ENCODE measurements around the gene TBC1D13. TPM values are rescaled to one million over a fixed set of nuclear protein-coding genes. Genes with fewer than 3 reads are reported as not detected.
A peak's percentile ranks its signal among the peaks of the same experiment; 100 is the strongest.

TBC1D13 gene
- total RNA-seq, 1 experiment from 2014 or later, result 21.6 TPM

- H3K36me3 Mint-ChIP-seq, result no peaks in the 10 kb centered on the region; the same call in 1 of the 2 replicates
- DNase-seq (ENCODE audit: low spot score), result no peak
Measured at GRCh38 chr9:128771094-128771721, 15.8 kb upstream of the TBC1D13 start.

GRCh38 chr9:128771745-128772519 is 15.1 kb upstream of the TBC1D13 start, which contains the start of gene ZER1:
Gene ZER1, minus strand, starts transcription at chr9:128771927. Its CDS starts 16,362 bp downstream, at chr9:128755565.
- POLR2A ChIA-PET, result interaction anchor here (0.7 kb wide), 1 partner anchor 1661 kb away, joined by 3 read pairs; no protein-coding TSS in a partner anchor
- peak within 1 kb of the TSS; percentile 99 for H3K27ac Mint-ChIP-seq
- peak within 1 kb of the TSS; percentile 95 for H3K4me3 Mint-ChIP-seq
- DNase-seq (ENCODE audit: low spot score), result peak; percentile 92
- no peaks in the 10 kb centered on the region for H3K9me3 Mint-ChIP-seq
- peak; percentile 84 for ATAC-seq
- CTCF ChIA-PET, result interaction anchor here (0.6 to 3.4 kb wide), 8 partner anchors 13 to 256 kb away, joined by 3 to 20 read pairs (median 5); partner anchors contain the start of genes ENDOG and SH3GLB2
- no peaks in the 10 kb centered on the region; the same call in 1 of the 2 replicates for H3K27me3 Mint-ChIP-seq (ENCODE audit: low read depth)
- H3K36me3 Mint-ChIP-seq, result no peaks in the 10 kb centered on the region; the same call in 1 of the 2 replicates
- peaks cover 9% of the 10 kb centered on the region for H3K4me1 Mint-ChIP-seq
- TF ChIP-seq E2F5 (CRISPR knock-in tag; IDR thresholded peaks at IDR 0.05), result no peak; the same call in 1 of the 2 replicates
- no peak for TF ChIP-seq TEAD4 (CRISPR knock-in tag; IDR thresholded peaks at IDR 0.05)
- TF ChIP-seq NR1H2 (CRISPR knock-in tag; IDR thresholded peaks at IDR 0.05), result no peak
- peak; percentile 80; the same call in 1 of the 2 replicates for TF ChIP-seq MYBL2 (CRISPR knock-in tag; IDR thresholded peaks at IDR 0.05)
- peak; percentile 99 for TF ChIP-seq FOXK1 (CRISPR knock-in tag; IDR thresholded peaks at IDR 0.05)
- TF ChIP-seq ATF1 (CRISPR knock-in tag; IDR thresholded peaks at IDR 0.05), result no peak
- TF ChIP-seq GABPB1 (CRISPR knock-in tag; IDR thresholded peaks at IDR 0.05), result peak; percentile 87
- TF ChIP-seq, protein P1, sequence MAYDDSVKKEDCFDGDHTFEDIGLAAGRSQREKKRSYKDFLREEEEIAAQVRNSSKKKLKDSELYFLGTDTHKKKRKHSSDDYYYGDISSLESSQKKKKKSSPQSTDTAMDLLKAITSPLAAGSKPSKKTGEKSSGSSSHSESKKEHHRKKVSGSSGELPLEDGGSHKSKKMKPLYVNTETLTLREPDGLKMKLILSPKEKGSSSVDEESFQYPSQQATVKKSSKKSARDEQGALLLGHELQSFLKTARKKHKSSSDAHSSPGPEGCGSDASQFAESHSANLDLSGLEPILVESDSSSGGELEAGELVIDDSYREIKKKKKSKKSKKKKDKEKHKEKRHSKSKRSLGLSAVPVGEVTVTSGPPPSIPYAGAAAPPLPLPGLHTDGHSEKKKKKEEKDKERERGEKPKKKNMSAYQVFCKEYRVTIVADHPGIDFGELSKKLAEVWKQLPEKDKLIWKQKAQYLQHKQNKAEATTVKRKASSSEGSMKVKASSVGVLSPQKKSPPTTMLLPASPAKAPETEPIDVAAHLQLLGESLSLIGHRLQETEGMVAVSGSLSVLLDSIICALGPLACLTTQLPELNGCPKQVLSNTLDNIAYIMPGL (CRISPR knock-in tag; IDR thresholded peaks at IDR 0.05), result peak; percentile 56; the same call in 1 of the 2 replicates
- TF ChIP-seq USF2 (CRISPR knock-in tag; IDR thresholded peaks at IDR 0.05), result peak; percentile 71
- no peak; the same call in 1 of the 2 replicates for TF ChIP-seq TCF7 (CRISPR knock-in tag; IDR thresholded peaks at IDR 0.05; ENCODE audit: low read depth)
- no peak for TF ChIP-seq SOX15 (CRISPR knock-in tag; IDR thresholded peaks at IDR 0.05)
- TF ChIP-seq, protein P2, sequence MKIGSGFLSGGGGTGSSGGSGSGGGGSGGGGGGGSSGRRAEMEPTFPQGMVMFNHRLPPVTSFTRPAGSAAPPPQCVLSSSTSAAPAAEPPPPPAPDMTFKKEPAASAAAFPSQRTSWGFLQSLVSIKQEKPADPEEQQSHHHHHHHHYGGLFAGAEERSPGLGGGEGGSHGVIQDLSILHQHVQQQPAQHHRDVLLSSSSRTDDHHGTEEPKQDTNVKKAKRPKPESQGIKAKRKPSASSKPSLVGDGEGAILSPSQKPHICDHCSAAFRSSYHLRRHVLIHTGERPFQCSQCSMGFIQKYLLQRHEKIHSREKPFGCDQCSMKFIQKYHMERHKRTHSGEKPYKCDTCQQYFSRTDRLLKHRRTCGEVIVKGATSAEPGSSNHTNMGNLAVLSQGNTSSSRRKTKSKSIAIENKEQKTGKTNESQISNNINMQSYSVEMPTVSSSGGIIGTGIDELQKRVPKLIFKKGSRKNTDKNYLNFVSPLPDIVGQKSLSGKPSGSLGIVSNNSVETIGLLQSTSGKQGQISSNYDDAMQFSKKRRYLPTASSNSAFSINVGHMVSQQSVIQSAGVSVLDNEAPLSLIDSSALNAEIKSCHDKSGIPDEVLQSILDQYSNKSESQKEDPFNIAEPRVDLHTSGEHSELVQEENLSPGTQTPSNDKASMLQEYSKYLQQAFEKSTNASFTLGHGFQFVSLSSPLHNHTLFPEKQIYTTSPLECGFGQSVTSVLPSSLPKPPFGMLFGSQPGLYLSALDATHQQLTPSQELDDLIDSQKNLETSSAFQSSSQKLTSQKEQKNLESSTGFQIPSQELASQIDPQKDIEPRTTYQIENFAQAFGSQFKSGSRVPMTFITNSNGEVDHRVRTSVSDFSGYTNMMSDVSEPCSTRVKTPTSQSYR (CRISPR knock-in tag; IDR thresholded peaks at IDR 0.05), result no peak
- TF ChIP-seq ZNF532 (CRISPR knock-in tag; IDR thresholded peaks at IDR 0.05; ENCODE audit: borderline replicate concordance), result no peak
- no peak for TF ChIP-seq NFE2L1 (CRISPR knock-in tag; IDR thresholded peaks at IDR 0.05)
- TF ChIP-seq FOXJ3 (CRISPR knock-in tag; IDR thresholded peaks at IDR 0.05; ENCODE audit: borderline replicate concordance), result no peak

More at GRCh38 chr9:128771094-128771721, 15.8 kb upstream of the TBC1D13 start:
- Mint-ChIP-seq H3K27ac (peak overlapping the region; percentile 99), H3K9me3 (no peaks in the 10 kb centered on the region), H3K4me3 (peak overlapping the region; percentile 95), H3K4me1 (peaks cover 9% of the 10 kb centered on the region), H3K27me3 (ENCODE audit: low read depth) (no peaks in the 10 kb centered on the region; the same call in 1 of the 2 replicates)
- peak; percentile 56 for ATAC-seq
- POLR2A ChIA-PET, result interaction anchor here (0.7 kb wide), 1 partner anchor 1662 kb away, joined by 3 read pairs; no protein-coding TSS in a partner anchor
- CTCF ChIA-PET, result interaction anchor here (0.5 to 3.4 kb wide), 10 partner anchors 9 to 257 kb away, joined by 3 to 20 read pairs (median 4); partner anchors contain the start of genes ENDOG and SH3GLB2
- no peak for TF ChIP-seq GTF2I (CRISPR knock-in tag; conservative IDR thresholded peaks at IDR 0.05)
- TF ChIP-seq, protein P2 (CRISPR knock-in tag; IDR thresholded peaks at IDR 0.05), result no peak

Data from WTC11 (cell line).